Hepatocyte (in vitro differentiated cells): ENCODE data around the gene CHD2.

ENCODE experiments used
- CTCF ChIP-seq: fragments of 200-600 bp; sonication (generic); IDR thresholded peaks from 2 replicates; pipeline ENCODE4 v1.5.1; 2016; ENCODE audit warnings: antibody characterized with exemption, mild to moderate bottlenecking; ENCODE audit not compliant: poor library complexity
- EZH2 ChIP-seq: fragments of 200-600 bp; sonication (generic); IDR thresholded peaks from 2 replicates; pipeline ENCODE4 v1.6.1; 2016; ENCODE audit warnings: antibody characterized with exemption, mild to moderate bottlenecking, borderline replicate concordance
- EZH2phosphoT487 ChIP-seq: fragments of 200-600 bp; sonication (generic); IDR thresholded peaks from one replicate; pipeline ENCODE4 v1.6.1; 2018; ENCODE audit warnings: antibody characterized with exemption, mild to moderate bottlenecking, low read depth, moderate library complexity; ENCODE audit not compliant: unreplicated experiment, severe bottlenecking

GRCh38 chr15:92979011-92979701, 79.0 kb downstream of the CHD2 start:
- no peak for TF ChIP-seq CTCF
- TF ChIP-seq EZH2: no peak
- TF ChIP-seq EZH2phosphoT487: no peak
